HG02798 (cell line): ENCODE results near the gene LIPC.

Experiments used
- ATAC-seq: cut with Tn5 transposase; IDR thresholded peaks from one replicate; pipeline ENCODE4 v1.9.1; 2021; ENCODE audit warnings: mild to moderate bottlenecking; ENCODE audit not compliant: unreplicated experiment, poor library complexity

Gene LIPC

DNA sequence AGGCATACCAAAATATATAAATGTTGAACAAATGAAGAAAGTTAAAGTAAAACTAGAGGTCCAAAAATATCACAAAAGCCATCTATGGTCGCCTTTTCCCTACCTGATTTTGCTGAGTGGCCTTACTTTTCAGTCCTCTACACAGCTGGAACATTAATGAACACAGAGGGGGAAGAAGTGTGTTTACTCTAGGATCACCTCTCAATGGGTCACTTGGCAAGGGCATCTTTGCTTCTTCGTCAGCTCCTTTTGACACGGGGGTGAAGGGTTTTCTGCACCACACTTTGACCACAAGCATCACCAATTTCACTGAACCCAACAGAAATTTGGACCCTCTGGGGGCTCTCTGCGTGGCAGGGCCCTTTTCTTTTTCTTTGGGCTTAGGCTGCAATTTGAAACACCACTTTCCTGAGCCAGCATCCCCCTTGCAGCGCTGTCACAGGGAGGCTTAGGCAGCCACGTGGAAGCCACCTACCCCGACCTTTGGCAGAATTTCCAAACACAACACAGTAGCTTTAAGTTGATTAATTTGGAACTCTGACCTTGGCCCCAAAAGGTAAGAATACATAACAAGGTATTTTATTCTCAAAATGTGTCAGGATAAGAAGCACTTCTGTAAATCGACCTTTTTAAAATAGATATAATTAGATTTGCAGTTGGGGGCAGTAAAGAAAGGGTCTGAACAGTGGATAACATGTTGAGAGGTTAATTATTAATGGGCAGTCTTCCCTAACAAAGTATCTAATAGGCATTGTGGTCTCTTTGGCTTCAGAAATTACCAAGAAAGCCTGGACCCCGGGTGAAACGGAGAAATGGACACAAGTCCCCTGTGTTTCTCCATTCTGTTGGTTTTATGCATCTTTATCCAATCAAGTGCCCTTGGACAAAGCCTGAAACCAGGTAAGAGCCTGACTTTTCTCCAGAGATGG lies at the start of gene LIPC:
Gene LIPC, plus strand, starts transcription at position 771 of the 929 bp plus-strand sequence. Its CDS starts 42 bp downstream, at position 813.
- no peak for ATAC-seq

DNA sequence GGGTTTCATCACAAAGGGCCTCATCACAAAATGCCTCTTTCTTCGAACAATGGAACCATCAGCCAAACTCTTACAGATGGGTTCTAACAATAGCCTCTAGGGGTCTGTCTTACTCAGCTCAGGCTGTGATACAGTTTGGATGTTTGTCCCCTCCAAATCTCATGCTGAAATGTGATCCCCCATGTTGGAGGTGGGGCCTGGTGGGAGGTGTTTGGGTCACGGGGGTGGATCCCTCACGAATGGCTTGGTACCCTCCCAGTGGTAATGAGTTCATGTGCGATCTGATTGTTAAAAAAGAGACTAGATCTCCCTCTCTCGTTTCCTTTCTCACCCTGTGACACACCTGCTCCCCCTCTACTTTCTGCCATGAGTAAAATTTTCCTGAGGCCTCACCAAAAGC lies 47.9 kb upstream of the LIPC start:
- ATAC-seq = no peak

DNA sequence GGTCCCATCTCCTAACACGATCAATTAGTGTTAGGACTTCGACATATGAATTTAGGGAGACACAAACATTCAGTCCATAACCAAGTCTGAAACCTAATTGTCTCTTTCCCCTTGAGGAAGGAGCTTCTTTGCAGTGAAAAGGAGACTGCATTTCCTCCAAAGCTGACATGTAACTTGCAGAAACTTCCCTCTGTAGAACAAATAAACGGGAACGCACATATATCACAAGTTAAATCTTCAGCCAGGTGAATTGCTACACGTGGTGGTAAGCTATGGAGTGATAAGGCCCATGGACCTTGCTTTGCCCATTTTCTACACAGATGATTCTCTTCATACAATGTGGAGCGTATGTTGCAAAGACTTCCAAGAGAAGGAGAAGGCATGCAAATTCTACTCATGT lies 47.1 kb upstream of the LIPC start:
- no peak for ATAC-seq

DNA sequence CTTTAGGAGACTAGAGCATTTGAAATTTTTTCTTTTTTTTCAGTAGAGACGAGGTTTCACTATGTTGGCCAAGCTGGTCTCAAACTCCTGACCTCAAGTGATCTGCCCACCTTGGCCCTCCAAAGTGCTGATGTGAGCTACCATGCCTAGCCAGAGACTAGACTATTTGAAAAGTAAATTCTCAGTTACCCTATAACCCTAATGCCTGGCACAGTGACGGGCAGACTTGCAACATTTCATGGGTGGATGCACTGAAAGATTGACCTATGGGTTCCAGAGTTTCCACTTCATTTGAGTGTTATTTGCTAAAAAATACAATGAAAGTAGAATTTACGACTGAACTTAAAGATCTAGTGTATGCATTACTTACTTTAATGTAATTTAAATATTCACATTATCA lies 45.7 kb upstream of the LIPC start:
- no peak for ATAC-seq

DNA sequence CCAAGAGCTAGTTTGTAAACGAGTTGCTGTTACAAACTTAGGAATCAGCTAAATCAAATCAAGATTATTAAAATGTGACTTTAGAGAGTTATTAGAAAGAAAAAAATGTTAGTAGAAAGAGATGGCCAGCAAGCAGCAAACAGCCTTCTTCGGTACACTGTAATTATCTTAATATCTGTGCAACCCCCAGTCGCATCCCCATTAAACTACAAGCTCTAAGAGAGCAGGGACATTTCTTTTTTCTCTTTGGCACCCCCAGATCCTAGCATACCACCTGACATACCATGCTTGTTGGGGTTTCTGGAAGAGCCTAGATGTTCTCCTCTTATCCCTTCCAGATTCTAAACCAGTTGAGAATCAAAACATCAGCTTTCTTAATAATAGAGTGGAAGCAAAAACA lies 45.1 kb upstream of the LIPC start:
- no peak for ATAC-seq

DNA sequence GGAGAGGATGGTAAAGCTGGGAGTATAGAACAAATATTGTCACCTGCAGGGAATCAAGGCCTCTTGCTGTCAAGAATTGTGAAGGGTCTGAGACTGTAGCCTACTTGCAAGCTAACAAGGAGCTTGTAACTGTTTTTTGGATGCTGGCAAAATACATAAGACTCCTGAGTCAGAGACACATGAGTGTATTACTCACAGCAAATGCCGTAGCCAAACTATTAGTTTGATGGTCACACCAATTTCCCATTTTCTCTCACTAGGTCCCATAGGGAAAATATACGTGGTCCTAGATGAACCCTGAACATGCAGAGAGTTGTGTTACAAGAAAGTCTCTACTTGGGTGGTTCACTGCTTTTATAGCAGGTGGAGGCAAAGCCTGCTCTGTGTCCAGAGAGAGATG lies 44.7 kb upstream of the LIPC start:
- ATAC-seq = no peak

DNA sequence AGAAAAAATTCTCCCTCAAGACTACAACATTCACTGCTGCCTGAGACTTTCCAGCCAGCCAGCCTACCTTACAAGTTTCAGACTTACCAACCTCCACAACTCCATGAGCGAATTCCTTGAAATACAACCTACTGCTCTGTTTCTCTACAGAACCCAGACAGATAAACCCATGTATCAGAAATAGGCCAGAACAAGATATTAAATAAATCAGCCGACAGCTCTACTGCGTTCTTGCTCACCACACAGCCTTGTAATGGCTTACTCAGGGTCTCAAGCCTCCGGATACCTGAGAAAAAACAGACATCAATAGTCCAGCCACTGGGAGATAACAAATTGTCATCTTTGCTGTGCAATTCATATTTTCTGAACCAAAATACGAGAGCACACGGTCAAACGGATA lies 43.6 kb upstream of the LIPC start:
- no peak for ATAC-seq

DNA sequence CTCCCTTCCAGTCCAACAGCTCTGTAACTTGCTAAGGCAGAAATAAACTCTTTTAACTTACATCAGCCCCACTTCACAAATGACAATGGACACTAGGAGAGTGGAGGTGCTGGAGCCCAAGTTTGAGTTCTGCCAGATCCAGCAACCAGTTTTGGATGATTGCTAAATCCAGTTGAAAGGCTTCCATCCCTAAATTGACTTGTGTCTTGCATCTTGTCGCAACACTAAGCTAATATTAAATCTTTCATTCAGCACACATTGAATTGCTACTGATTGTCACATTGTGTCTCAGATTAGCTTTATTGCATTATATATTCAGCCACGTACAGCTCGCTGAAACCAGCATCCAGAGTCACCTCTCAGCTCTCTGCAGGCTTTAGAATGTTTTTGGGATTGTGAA lies 41.7 kb upstream of the LIPC start:
- ATAC-seq = no peak

DNA sequence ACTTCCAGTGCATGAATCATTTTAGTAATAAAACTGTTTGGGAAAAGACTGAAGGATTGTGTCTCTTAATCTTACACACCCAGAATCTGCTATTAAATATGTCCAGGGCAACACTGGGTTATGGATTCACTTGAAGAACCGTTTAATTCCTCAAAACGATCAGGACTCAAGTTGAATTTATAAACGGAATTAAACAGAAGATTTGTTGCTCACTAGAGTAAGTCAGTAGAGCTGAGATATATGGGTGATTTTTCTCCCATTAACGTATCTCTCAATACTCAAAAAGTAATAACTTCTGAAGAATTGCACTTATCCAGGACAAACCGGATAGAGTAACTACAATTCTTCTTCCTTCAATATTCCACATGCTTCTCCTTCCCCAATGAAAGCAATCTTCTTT lies 41.1 kb upstream of the LIPC start:
- ATAC-seq = no peak

DNA sequence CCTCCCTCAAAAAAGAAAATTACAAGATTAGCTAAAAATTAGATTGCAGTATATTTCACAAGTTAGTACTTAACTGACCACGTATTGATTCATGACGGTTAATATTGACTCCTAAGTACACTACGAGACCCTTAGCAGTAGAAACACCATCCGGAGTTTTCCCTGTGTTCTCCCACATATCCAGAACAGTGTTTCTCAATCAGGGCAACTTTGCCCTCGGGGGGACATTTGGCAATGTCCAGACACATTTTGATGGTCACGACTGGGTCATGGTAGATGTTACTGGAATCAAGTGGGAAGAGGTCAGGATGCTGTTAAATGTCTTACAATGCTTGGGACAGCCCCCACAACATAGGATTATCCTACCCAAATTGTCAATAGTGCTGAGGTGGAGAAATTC lies 40.7 kb upstream of the LIPC start:
- ATAC-seq = no peak

DNA sequence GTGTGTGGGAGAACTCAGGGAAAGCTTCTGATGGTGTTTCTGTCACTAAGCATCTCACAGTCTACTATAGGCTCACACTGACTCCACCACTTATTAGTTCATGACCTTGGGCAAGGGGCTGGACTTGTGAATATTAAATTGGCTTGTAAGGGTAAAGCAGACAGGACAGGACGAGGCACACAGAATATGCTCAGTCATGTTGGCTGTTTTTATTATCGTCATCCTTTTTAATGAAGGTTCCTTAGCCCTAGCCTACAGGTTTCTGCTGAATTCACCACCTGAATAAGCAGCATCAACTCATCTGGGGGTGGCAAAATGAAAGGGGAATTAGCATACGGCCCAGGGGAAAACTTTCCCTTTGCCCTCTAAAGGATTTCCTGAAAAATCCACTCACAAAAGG lies 39.6 kb upstream of the LIPC start:
- no peak for ATAC-seq

DNA sequence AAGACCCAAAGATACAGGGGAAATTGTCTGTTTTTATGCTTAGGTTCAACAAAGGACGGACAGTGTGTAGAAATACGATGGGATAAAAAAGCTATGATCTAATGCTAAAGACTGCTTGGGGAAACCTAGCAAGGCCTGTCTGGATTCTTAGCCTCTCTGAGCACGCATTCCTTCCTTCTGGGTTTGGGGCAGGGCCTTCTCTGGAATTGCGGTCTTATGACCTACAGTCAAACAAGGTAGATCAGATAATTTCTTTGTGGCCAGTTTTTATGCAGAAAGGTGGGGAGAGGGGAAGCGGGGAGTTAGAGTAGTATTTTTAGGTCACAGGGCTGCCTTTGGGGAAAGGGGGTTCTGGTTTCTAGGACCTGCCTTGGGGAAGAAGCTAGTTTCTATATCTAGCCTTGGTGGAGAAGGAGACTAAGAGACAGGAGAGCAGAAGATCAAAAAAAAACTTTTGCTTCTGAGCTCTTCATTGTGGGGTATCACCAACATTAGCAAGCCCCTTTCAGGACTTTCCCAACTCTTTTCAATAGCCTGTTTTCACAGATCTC lies 39.1 kb upstream of the LIPC start:
- no peak for ATAC-seq

DNA sequence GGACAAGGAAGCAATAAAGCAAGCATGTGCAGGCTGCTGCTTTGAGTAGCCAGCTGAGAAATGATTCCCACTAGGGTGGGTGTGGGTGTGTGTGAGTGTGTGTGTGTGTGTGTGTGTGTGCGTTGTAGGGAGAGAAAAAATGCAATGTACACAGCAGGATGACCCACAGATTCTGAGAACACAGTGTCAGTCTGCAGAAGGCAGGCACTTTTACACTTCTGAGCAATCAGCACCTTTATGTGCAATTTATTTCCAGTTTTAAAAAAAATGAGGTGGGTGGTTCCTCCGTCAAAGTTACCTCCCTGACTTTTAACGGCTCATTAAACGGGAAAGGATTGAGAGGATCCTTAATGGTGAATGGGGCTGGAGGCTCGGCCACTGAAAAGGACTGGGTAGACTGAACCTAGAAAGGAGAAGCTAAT lies 38.5 kb upstream of the LIPC start:
- ATAC-seq = no peak

DNA sequence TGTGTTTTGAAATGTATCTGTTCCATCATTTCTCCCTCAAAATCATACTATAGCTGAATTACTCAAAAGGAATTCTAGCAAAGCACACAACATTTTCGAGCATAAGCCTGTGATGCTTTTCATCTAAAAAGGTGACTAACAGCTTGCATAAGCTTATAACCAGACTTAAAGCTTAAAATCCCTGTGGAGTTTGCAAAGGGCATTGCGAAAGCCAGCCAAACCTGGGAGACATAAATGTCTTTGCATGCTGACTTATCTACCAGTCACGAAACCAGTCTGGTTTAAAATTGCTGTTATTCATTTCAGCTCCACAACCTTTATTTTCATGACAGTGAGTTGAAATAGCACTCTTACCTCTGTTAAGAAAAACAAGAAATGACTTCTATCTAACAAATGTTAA lies 35.6 kb upstream of the LIPC start:
- ATAC-seq = no peak

DNA sequence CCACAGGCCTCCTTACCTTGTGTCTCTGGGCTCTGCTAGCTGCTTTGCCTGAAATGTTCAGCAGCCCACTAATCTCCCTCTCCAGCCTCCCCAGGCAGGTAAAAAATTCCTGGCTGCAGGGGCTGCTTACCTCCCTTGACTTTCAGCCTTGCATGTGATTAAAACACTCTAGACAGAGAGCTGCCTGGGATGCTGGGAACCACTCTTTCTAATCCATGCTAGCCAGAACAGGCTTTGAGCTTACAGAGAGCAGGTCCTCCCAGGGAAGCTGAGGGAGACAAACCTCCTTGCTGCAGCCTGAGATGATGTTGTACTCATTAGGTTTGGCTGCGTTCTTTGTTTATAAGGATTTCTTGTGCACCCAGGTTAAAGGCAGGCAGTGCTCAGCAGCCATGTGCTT lies 33.7 kb upstream of the LIPC start:
- no peak for ATAC-seq

DNA sequence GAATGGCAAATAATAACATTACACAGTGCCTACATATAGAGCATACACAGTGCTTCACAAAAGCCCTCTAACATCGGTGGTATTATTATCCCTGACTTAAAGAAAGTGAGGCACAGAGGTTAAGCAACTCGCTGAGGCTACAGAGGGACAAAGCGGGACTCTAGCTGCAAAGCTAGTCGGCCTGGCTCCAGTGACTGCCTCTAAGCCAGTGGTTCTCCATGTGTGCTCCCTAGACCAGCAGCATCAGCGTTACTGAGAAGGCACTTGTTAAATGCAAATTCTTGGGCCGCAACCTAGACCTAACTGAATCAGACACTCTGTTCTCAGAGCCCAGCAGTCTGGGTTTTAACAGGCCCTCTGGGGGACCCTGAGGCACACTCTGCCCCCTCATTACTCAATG lies 33.1 kb upstream of the LIPC start:
- ATAC-seq = no peak

DNA sequence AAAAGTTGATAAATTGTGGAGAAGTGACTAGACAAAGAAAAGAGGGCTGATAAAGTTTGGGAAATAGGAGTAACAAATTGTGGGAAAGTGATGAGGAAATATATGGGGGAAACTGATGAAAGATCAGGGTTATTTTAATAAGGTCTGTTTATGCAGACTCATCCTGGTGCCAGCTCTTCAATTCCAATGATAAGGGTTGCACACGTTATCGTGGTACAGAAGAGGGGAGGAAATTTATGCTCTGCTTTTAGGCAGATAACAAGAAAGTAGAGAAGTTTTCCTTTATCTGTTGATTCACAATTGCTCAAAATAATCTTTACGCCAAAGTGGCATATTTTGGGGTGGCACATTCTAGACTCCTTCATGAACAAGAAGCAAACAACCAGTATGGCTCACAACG lies 32.1 kb upstream of the LIPC start:
- ATAC-seq = no peak

DNA sequence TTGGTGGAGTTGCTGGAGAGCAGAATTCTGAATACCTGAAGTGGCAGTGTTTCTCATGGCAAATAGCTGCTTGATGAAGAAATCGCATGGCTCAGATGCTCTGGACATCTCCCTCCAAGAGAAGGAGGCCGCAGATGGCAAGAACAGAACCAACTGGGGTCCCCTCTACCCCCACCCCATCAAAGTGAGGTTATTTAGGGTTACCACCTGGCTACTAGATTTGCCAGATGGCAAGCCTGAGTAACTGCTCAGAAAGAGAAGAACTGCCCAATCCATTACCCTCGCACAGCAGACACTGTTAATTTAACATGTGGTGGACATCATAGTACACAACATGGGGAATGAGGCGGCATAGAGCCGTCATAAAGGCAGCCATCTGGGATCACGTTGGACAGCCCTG lies 30.5 kb upstream of the LIPC start:
- ATAC-seq = no peak

DNA sequence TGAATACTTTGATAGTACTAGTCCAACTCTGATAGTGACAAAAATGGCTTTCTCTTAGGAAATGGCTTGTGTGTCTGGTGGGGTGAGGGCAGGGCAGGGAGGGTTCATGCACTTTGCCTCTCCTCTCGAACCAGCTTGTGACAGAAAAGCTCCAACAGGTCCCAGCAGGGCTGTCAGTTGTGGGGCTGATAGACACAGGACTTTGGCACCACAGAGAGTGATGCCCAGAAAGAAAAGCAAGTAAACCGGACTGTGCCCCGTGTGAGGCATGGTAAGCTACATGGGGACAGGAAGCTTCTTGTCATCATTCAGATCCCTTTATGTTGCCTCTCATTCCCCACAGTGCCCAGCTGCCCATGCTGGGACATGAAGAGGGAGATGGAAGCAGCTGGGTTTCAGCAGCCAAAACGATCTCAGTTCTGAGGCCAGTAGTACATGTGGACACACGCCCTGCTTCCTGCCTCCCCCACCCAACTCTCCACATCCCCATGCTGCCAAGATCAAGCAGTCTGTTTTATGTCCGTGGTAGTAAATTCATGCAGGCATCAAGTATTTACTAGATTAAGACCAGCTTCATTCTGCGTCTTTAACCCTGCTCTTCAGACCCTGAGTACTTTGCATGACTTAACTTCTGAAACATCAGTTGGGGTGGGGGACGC lies 29.7 kb upstream of the LIPC start:
- no peak for ATAC-seq

DNA sequence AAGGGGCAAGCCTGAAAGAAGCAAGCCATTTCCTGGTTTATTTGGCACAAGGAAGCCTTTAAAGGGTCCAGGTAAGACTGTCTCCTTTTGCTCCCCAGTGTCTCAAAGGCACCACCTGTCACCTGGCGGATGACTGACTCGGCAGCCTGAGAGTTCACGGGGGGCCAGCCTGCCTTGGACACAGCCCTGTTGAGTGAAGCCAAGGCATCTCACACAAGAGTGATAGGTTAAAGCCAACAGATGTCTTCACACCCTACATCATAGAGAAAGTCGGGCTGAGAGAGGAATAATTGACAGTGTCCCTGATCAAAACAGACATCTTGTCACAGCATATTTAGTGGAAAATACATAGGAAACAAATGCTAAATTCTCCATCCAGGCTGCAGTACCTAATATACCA lies 28.2 kb upstream of the LIPC start:
- ATAC-seq = no peak

DNA sequence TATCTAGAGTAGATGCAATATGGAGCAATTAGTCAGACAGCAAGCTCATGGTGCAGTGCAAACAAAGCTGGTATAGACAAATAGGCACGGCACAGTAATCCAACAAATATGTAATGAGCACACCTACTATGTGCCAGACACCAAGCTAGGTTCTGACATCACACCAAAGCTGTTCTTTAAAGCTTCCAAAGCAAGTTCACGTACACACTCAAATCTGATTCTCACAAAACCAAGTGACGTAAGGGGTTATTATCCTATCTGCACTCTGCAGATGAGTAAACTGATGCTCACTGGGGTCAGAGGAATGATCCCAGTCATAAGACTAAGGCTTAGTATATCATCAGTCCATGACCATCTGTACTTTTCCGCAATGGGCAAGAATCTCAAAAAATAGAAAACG lies 27.8 kb upstream of the LIPC start:
- no peak for ATAC-seq

DNA sequence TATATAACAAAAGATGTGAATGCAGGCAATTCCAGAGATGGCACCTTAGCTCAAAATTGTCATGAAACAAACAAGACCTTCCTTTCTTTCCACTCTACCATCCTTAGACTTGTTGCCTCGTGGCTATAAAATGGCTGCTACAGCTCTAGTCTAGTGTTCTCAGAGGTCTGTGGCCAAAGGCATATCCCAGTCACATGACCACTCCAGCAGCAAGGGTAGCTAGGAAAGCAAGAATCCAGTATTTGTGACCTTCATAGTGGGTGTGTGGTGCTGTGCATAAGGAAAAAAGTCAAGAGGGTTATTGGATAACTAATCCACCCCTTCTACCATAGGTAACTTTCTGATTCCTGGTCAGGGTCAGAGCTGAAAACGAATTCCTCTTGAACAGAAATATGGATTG lies 27.1 kb upstream of the LIPC start:
- no peak for ATAC-seq
